ENCODE data around the gene SPTBN4.

SPTBN4 gene

GRCh38 chr19:40588926-40589569 lies 122.2 kb downstream of the SPTBN4 start:
- H3K9me3 ChIP-seq (ENCODE audit: control insufficient read depth, insufficient read depth, low read depth, low read length) = no peaks in the 10 kb centered on the region
- H3K36me3 ChIP-seq (ENCODE audit: control insufficient read depth in 2 of 2, insufficient read depth in 1 of 2, low read length in 2 of 2) = peaks cover 36 to 45% of the 10 kb centered on the region in 2 experiments
- H3K4me1 ChIP-seq (ENCODE audit: control insufficient read depth, insufficient read depth, low read length) = no peaks in the 10 kb centered on the region; the same call in 1 of the 2 replicates
- POLR2A ChIA-PET = interaction anchor here (0.6 kb wide), 1 partner anchor 291 kb away, joined by 4 read pairs; no protein-coding TSS in a partner anchor
- no peak overlapping the region for H3K4me3 ChIP-seq (ENCODE audit: low read depth, low read length)
- no peak overlapping the region for H3K27ac ChIP-seq (ENCODE audit: extremely low read depth, low read depth, low read length)
- CTCF ChIA-PET = interaction anchor here (0.7 to 2.7 kb wide), 5 partner anchors 11 to 46 kb away, joined by 3 to 10 read pairs (median 4); no protein-coding TSS in a partner anchor
- TF ChIP-seq SP7 (tag by site-specific recombination; IDR thresholded peaks at IDR 0.05) (no peak), ZNF76 (tag by site-specific recombination; IDR thresholded peaks at IDR 0.05; ENCODE audit: borderline replicate concordance, low read depth) (no peak), WT1 (tag by site-specific recombination; IDR thresholded peaks at IDR 0.05) (no peak), SCRT1 (tag by site-specific recombination; IDR thresholded peaks at IDR 0.05; ENCODE audit: borderline replicate concordance) (no peak), ZNF175 (tag by site-specific recombination; IDR thresholded peaks at IDR 0.05) (no peak), ZNF335 (tag by site-specific recombination; conservative IDR thresholded peaks at IDR 0.05) (no peak), ZNF2 (tag by site-specific recombination; IDR thresholded peaks at IDR 0.05) (no peak)
- TF ChIP-seq, protein P1, sequence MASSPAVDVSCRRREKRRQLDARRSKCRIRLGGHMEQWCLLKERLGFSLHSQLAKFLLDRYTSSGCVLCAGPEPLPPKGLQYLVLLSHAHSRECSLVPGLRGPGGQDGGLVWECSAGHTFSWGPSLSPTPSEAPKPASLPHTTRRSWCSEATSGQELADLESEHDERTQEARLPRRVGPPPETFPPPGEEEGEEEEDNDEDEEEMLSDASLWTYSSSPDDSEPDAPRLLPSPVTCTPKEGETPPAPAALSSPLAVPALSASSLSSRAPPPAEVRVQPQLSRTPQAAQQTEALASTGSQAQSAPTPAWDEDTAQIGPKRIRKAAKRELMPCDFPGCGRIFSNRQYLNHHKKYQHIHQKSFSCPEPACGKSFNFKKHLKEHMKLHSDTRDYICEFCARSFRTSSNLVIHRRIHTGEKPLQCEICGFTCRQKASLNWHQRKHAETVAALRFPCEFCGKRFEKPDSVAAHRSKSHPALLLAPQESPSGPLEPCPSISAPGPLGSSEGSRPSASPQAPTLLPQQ (tag by site-specific recombination; IDR thresholded peaks at IDR 0.05) = no peak
- TF ChIP-seq, protein P2, sequence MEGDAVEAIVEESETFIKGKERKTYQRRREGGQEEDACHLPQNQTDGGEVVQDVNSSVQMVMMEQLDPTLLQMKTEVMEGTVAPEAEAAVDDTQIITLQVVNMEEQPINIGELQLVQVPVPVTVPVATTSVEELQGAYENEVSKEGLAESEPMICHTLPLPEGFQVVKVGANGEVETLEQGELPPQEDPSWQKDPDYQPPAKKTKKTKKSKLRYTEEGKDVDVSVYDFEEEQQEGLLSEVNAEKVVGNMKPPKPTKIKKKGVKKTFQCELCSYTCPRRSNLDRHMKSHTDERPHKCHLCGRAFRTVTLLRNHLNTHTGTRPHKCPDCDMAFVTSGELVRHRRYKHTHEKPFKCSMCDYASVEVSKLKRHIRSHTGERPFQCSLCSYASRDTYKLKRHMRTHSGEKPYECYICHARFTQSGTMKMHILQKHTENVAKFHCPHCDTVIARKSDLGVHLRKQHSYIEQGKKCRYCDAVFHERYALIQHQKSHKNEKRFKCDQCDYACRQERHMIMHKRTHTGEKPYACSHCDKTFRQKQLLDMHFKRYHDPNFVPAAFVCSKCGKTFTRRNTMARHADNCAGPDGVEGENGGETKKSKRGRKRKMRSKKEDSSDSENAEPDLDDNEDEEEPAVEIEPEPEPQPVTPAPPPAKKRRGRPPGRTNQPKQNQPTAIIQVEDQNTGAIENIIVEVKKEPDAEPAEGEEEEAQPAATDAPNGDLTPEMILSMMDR (tag by site-specific recombination; IDR thresholded peaks at IDR 0.05) = no peak

GRCh38 chr19:40589591-40590429 lies 123.0 kb downstream of the SPTBN4 start:
- H3K4me3 ChIP-seq (ENCODE audit: low read depth, low read length) = no peak overlapping the region
- POLR2A ChIA-PET = interaction anchor here (1.8 kb wide), 1 partner anchor 20 kb away, joined by 4 read pairs; no protein-coding TSS in a partner anchor

More at GRCh38 chr19:40589591-40590429, 123.0 kb downstream of the SPTBN4 start:
- CTCF ChIA-PET = interaction anchor here (0.9 to 2.7 kb wide), 5 partner anchors 13 to 45 kb away, joined by 4 to 10 read pairs (median 5); no protein-coding TSS in a partner anchor
- Histone ChIP-seq H3K27ac (ENCODE audit: extremely low read depth, low read depth, low read length) (no peak overlapping the region), H3K9me3 (ENCODE audit: control insufficient read depth, insufficient read depth, low read depth, low read length) (no peaks in the 10 kb centered on the region), H3K36me3 (ENCODE audit: control insufficient read depth in 2 of 2, insufficient read depth in 1 of 2, low read length in 2 of 2) (peaks cover 29 to 38% of the 10 kb centered on the region in 2 experiments), H3K4me1 (ENCODE audit: control insufficient read depth, insufficient read depth, low read length) (peaks cover 5% of the 10 kb centered on the region; the same call in 1 of the 2 replicates)
- peak; percentile 26; the same call in 1 of the 2 replicates for TF ChIP-seq ZNF394 (tag by site-specific recombination; IDR thresholded peaks at IDR 0.05; ENCODE audit: borderline replicate concordance)
- peak; percentile 63 for TF ChIP-seq GLIS2 (tag by site-specific recombination; IDR thresholded peaks at IDR 0.05)
- TF ChIP-seq ZNF280D (tag by site-specific recombination; IDR thresholded peaks at IDR 0.05) = no peak
- TF ChIP-seq ZNF600 (tag by site-specific recombination; IDR thresholded peaks at IDR 0.05) = peak; percentile 50; the same call in 1 of the 2 replicates
- no peak for TF ChIP-seq ZNF658 (tag by site-specific recombination; IDR thresholded peaks at IDR 0.05)
- TF ChIP-seq ZIC2 (tag by site-specific recombination; IDR thresholded peaks at IDR 0.05) = no peak
- peak; percentile 41; the same call in 1 of the 2 replicates for TF ChIP-seq ZBTB17 (tag by site-specific recombination; IDR thresholded peaks at IDR 0.05)
- TF ChIP-seq FEZF1 (tag by site-specific recombination; IDR thresholded peaks at IDR 0.05) = no peak
- TF ChIP-seq GLIS1 (tag by site-specific recombination; IDR thresholded peaks at IDR 0.05) = peak; percentile 97
- TF ChIP-seq ZBTB48 (tag by site-specific recombination; IDR thresholded peaks at IDR 0.05) = 0 out of 2 replicates have a peak, but pooled peaks have one; percentile 13
- peak; percentile 35; the same call in 1 of the 2 replicates for TF ChIP-seq ZBTB8A (tag by site-specific recombination; IDR thresholded peaks at IDR 0.05)

Measured in HEK293 (cell line).